Measurements from ENCODE around the gene CCDC66. TPM values are rescaled to one million over a fixed set of nuclear protein-coding genes. Genes with fewer than 3 reads are reported as not detected.

CCDC66 gene
- total and polyA plus RNA-seq, 2 donors (not counting 1 experiment from before 2014, with no cell fraction given), result 8.3 to 28.2 TPM

DNA sequence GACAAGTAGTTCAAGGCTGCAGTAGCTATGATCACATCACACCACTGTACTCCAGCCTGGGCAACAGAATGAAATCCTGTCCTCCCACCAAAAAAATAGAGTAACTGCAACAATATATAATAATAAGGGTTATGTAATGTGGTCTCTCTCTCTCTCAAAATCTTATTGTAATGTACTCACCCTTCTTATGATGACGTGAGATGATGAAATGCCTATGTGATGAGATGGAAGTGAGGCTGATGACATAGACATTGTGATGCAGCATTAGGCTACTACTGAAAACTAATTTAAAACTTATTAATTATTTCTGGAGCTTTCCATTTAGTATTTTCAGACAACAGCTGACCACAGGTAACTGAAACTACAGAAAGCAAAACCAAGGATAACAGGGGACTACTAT, 98.7 kb downstream of the CCDC66 start:
- Histone ChIP-seq H3K27me3 (ENCODE audit: control insufficient read depth, insufficient read depth, low read length) (no peaks in the 10 kb centered on the region), H3K9ac (ENCODE audit: insufficient read depth, low read length) (no peak overlapping the region), H3K9me3 (ENCODE audit: control insufficient read depth, insufficient read depth, low read depth, low read length) (no peaks in the 10 kb centered on the region), H3K4me1 (ENCODE audit: control insufficient read depth, extremely low read depth, insufficient read depth, low read length) (no peaks in the 10 kb centered on the region), H3K79me2 (ENCODE audit: control insufficient read depth, insufficient read depth, low read length) (peaks cover 4% of the 10 kb centered on the region), H3K4me3 (replicated peaks in 1 of 4; ENCODE audit: control extremely low read depth in 1 of 4, insufficient read depth in 1 of 4, low read depth in 3 of 4, low read length in 4 of 4) (no peak overlapping the region), H4K20me1 (ENCODE audit: control insufficient read depth, extremely low read depth, insufficient read depth, low read length) (no peaks in the 10 kb centered on the region), H2AFZ (ENCODE audit: low read length) (no peak overlapping the region), H3K36me3 (ENCODE audit: control insufficient read depth, insufficient read depth, low read length) (peaks cover 2% of the 10 kb centered on the region), H3K27ac (ENCODE audit: insufficient read depth, low read length) (no peak overlapping the region), H3K4me2 (ENCODE audit: extremely low read depth, insufficient read depth, low read length) (no peak overlapping the region)
- DNase-seq (ENCODE audit: low read depth in 2 of 2), result no peak
- TF ChIP-seq, protein P1, sequence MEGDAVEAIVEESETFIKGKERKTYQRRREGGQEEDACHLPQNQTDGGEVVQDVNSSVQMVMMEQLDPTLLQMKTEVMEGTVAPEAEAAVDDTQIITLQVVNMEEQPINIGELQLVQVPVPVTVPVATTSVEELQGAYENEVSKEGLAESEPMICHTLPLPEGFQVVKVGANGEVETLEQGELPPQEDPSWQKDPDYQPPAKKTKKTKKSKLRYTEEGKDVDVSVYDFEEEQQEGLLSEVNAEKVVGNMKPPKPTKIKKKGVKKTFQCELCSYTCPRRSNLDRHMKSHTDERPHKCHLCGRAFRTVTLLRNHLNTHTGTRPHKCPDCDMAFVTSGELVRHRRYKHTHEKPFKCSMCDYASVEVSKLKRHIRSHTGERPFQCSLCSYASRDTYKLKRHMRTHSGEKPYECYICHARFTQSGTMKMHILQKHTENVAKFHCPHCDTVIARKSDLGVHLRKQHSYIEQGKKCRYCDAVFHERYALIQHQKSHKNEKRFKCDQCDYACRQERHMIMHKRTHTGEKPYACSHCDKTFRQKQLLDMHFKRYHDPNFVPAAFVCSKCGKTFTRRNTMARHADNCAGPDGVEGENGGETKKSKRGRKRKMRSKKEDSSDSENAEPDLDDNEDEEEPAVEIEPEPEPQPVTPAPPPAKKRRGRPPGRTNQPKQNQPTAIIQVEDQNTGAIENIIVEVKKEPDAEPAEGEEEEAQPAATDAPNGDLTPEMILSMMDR (conservative IDR thresholded peaks at IDR 0.05 in 1 of 2, IDR thresholded peaks at IDR 0.05 in 1 of 2; ENCODE audit: low read depth in 1 of 2, low read length in 2 of 2), result no peak
- TF ChIP-seq EZH2 (IDR thresholded peaks at IDR 0.05; ENCODE audit: low read length, missing control alignments), result no peak

DNA sequence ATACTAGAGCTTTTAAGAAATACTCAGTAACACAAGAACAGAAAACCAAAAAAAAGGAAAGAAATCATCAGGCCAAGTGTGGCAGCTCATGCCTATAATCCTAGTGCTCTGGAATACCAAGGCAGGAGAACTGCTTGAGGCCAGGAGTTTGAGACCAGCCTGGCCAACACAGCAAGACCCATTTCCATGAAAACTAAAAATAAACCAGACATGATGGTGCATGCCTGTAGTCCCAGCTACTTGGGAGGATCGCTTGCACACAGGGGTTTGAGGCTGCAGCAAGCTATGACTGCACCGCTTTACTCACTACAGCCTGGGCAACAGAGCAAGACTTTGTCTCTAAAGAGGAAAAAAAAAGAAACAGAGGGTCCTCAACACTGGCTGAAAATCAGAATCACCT, 107.8 kb downstream of the CCDC66 start:
- no peaks in the 10 kb centered on the region for H3K27me3 ChIP-seq (ENCODE audit: control insufficient read depth, insufficient read depth, low read length)
- H3K9me3 ChIP-seq (ENCODE audit: control insufficient read depth, insufficient read depth, low read depth, low read length), result no peaks in the 10 kb centered on the region
- H3K4me2 ChIP-seq (ENCODE audit: extremely low read depth, insufficient read depth, low read length), result no peak overlapping the region
- TF ChIP-seq EZH2 (IDR thresholded peaks at IDR 0.05; ENCODE audit: low read length, missing control alignments), result no peak
- TF ChIP-seq, protein P1 (conservative IDR thresholded peaks at IDR 0.05 in 1 of 2, IDR thresholded peaks at IDR 0.05 in 1 of 2; ENCODE audit: low read depth in 1 of 2, low read length in 2 of 2), result no peak
- no peaks in the 10 kb centered on the region for H3K79me2 ChIP-seq (ENCODE audit: control insufficient read depth, insufficient read depth, low read length)
- no peak for DNase-seq (ENCODE audit: low read depth in 2 of 2)
- no peak overlapping the region for H3K4me3 ChIP-seq (replicated peaks in 1 of 4; ENCODE audit: control extremely low read depth in 1 of 4, insufficient read depth in 1 of 4, low read depth in 3 of 4, low read length in 4 of 4)
- H3K9ac ChIP-seq (ENCODE audit: insufficient read depth, low read length), result no peak overlapping the region
- H3K36me3 ChIP-seq (ENCODE audit: control insufficient read depth, insufficient read depth, low read length), result peaks cover 7% of the 10 kb centered on the region
- H3K27ac ChIP-seq (ENCODE audit: insufficient read depth, low read length), result no peak overlapping the region
- H3K4me1 ChIP-seq (ENCODE audit: control insufficient read depth, extremely low read depth, insufficient read depth, low read length), result no peaks in the 10 kb centered on the region
- H2AFZ ChIP-seq (ENCODE audit: low read length), result no peak overlapping the region
- no peaks in the 10 kb centered on the region for H4K20me1 ChIP-seq (ENCODE audit: control insufficient read depth, extremely low read depth, insufficient read depth, low read length)

DNA sequence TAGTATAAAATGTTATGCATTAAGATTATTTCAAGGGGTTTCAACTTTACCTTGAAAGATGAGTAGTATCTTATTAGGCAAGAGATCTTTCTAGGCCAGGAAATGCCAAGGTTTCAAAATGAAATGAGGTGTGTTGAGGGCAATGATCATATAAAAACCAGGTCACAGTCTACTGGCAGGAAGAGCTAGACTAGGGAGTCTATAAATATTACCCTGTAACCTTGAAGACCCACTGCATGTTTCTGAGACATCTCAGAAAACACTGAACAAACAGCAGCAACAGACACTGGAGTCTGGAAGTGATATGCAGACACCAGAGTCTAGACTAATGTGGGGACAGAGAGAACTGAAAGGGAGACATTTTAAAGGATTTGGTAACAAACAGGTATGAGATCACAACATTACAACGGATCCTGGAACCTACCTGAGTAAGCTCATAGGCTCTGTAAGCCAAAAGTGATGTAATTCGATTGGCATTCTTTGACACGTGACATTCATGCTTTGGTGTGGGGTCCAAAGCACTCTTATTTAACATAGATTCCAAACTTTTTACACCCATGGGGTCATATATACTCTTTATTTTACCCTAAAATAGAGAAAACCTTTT, 111.1 kb downstream of the CCDC66 start:
- Histone ChIP-seq H3K79me2 (ENCODE audit: control insufficient read depth, insufficient read depth, low read length) (no peaks in the 10 kb centered on the region), H3K9ac (ENCODE audit: insufficient read depth, low read length) (no peak overlapping the region), H3K4me2 (ENCODE audit: extremely low read depth, insufficient read depth, low read length) (no peak overlapping the region), H3K36me3 (ENCODE audit: control insufficient read depth, insufficient read depth, low read length) (peaks cover 5% of the 10 kb centered on the region), H3K27me3 (ENCODE audit: control insufficient read depth, insufficient read depth, low read length) (no peaks in the 10 kb centered on the region), H2AFZ (ENCODE audit: low read length) (no peak overlapping the region), H3K4me1 (ENCODE audit: control insufficient read depth, extremely low read depth, insufficient read depth, low read length) (no peaks in the 10 kb centered on the region), H4K20me1 (ENCODE audit: control insufficient read depth, extremely low read depth, insufficient read depth, low read length) (no peaks in the 10 kb centered on the region), H3K27ac (ENCODE audit: insufficient read depth, low read length) (no peak overlapping the region), H3K9me3 (ENCODE audit: control insufficient read depth, insufficient read depth, low read depth, low read length) (no peaks in the 10 kb centered on the region), H3K4me3 (replicated peaks in 1 of 4; ENCODE audit: control extremely low read depth in 1 of 4, insufficient read depth in 1 of 4, low read depth in 3 of 4, low read length in 4 of 4) (no peak overlapping the region)
- no peak for DNase-seq (ENCODE audit: low read depth in 2 of 2)
- TF ChIP-seq EZH2 (IDR thresholded peaks at IDR 0.05; ENCODE audit: low read length, missing control alignments), result no peak
- TF ChIP-seq, protein P1 (conservative IDR thresholded peaks at IDR 0.05 in 1 of 2, IDR thresholded peaks at IDR 0.05 in 1 of 2; ENCODE audit: low read depth in 1 of 2, low read length in 2 of 2), result no peak

Other genes with a start within 250 kb of the CCDC66 start
- gene ERC2, start 88.7 kb upstream of the CCDC66 start, total RNA-seq, result 0.17 and 0.26 TPM in 2 replicates
- gene ERC2, start 88.7 kb upstream of the CCDC66 start, polyA plus RNA-seq, result 0.14 and 0.25 TPM in 2 replicates
- gene TASOR, start 126.1 kb downstream of the CCDC66 start, total RNA-seq, result 99.4 and 112 TPM in 2 replicates
- 28.3 and 37.0 TPM in 2 replicates for gene TASOR, start 126.1 kb downstream of the CCDC66 start, polyA plus RNA-seq
- 14.1 and 16.7 TPM in 2 replicates for gene ARHGEF3, start 244.8 kb downstream of the CCDC66 start, total RNA-seq
- gene ARHGEF3, start 244.8 kb downstream of the CCDC66 start, polyA plus RNA-seq, result 2.6 and 9.2 TPM in 2 replicates

Data from fibroblast of lung (primary cell).